ENCODE measurements around the gene ZNF317. TPM values are rescaled to one million over a fixed set of nuclear protein-coding genes. Genes with fewer than 3 reads are reported as not detected.

ZNF317 gene
- total RNA-seq, 1 donor from 2014 or later, result 40.3 TPM

DNA sequence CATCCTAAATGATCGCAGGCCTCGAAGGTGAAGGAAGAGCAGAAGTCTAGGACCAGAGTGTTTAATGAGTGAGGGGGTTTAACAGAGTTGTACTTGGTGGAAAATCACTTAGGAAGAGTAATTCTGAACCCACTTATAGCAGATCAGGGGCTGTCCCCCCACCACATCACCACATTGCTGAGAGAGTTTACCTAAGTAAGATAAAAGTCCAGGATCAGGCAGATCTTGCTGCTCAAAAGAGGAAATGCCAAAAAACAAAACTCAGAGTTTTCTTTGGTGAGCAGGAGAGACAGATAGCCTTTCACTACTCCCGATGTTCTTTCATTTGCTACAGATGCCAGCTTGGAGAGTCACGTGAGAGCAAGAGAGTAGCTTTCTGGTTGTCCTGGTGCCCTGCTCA lies 15.4 kb downstream of the ZNF317 start:
- H3K36me3 Mint-ChIP-seq, result peaks cover 84% of the 10 kb centered on the region
- H3K27ac Mint-ChIP-seq, result no peak overlapping the region
- peaks cover 27% of the 10 kb centered on the region for H3K9me3 Mint-ChIP-seq
- TF ChIP-seq, protein P1, sequence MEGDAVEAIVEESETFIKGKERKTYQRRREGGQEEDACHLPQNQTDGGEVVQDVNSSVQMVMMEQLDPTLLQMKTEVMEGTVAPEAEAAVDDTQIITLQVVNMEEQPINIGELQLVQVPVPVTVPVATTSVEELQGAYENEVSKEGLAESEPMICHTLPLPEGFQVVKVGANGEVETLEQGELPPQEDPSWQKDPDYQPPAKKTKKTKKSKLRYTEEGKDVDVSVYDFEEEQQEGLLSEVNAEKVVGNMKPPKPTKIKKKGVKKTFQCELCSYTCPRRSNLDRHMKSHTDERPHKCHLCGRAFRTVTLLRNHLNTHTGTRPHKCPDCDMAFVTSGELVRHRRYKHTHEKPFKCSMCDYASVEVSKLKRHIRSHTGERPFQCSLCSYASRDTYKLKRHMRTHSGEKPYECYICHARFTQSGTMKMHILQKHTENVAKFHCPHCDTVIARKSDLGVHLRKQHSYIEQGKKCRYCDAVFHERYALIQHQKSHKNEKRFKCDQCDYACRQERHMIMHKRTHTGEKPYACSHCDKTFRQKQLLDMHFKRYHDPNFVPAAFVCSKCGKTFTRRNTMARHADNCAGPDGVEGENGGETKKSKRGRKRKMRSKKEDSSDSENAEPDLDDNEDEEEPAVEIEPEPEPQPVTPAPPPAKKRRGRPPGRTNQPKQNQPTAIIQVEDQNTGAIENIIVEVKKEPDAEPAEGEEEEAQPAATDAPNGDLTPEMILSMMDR (conservative IDR thresholded peaks at IDR 0.05), result no peak
- no peaks in the 10 kb centered on the region for H3K27me3 Mint-ChIP-seq
- H3K4me1 Mint-ChIP-seq (ENCODE audit: unreplicated experiment), result no peaks in the 10 kb centered on the region
- H3K4me3 Mint-ChIP-seq, result no peak overlapping the region
- no peak for DNase-seq (ENCODE audit: extremely low spot score, unreplicated experiment)

DNA sequence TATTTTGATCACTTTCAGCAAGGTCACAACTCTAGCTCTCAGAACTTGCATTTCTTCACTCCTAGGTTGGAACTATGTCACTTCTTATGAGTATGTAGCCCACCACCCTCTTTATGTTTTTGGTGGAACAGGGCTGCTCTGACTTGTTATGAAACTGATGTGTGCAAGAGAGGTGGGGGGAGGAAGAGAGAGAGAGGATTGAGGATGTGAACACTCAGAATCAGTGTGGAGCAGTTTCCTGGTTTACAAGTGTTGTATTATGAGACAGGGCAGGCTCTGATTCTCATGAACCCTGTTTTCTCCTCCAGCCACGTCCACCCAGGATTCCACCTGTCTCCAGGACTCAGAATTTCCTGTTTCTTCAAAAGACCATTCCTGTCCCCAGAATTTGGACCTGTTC lies 16.1 kb downstream of the ZNF317 start:
- no peak overlapping the region for H3K4me3 Mint-ChIP-seq
- H3K9me3 Mint-ChIP-seq, result peaks cover 28% of the 10 kb centered on the region
- no peaks in the 10 kb centered on the region for H3K27me3 Mint-ChIP-seq
- no peak for DNase-seq (ENCODE audit: extremely low spot score, unreplicated experiment)
- H3K27ac Mint-ChIP-seq, result no peak overlapping the region
- TF ChIP-seq, protein P1 (conservative IDR thresholded peaks at IDR 0.05), result no peak
- peaks cover 86% of the 10 kb centered on the region for H3K36me3 Mint-ChIP-seq
- H3K4me1 Mint-ChIP-seq (ENCODE audit: unreplicated experiment), result no peaks in the 10 kb centered on the region

DNA sequence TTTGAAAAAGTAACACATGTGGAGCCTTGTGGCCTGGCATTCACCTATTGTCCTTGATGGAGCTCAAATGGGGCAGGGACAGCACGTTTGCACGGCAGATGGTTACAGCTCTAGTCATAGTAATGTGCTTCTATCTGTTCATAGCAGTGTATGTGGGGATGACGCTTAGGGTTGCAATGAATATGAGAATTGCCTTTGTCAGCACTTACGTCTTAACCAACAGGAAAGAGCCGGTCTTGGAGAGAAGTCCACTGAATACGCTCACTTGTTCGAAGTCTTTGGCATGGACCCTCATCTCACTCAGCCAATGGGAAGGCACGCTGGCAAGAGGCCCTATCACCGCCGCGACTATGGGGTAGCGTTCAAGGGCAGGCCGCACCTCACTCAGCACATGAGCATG lies 19.7 kb downstream of the ZNF317 start:
- H3K9me3 Mint-ChIP-seq, result peaks cover 15% of the 10 kb centered on the region
- H3K4me3 Mint-ChIP-seq, result no peak overlapping the region

DNA sequence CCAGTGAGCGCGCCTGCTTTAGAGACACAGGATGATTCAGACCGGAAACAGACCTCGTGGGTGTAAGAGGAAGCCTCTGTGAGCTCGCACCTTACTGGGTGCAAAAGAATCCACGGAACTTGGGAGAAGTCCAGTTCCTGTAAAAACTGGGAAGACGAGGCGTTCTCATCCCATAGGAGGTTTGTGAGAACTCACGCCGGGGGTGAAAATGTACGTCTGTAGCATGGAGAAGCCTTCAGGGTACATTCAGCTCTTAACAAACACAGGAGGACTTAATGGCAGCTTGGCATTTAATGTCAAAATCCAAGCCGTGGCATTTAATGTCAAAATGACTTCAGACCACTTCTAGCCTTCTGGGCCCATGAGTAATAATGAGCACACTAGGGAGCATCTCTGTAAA lies 21.2 kb downstream of the ZNF317 start:
- TF ChIP-seq, protein P1 (conservative IDR thresholded peaks at IDR 0.05), result no peak
- H3K27ac Mint-ChIP-seq, result no peak overlapping the region
- H3K4me1 Mint-ChIP-seq (ENCODE audit: unreplicated experiment), result no peaks in the 10 kb centered on the region
- H3K4me3 Mint-ChIP-seq, result no peak overlapping the region
- peaks cover 15% of the 10 kb centered on the region for H3K9me3 Mint-ChIP-seq
- peaks cover 74% of the 10 kb centered on the region for H3K36me3 Mint-ChIP-seq
- DNase-seq (ENCODE audit: extremely low spot score, unreplicated experiment), result no peak
- no peaks in the 10 kb centered on the region for H3K27me3 Mint-ChIP-seq

More for the DNA sequence above, 19.7 kb downstream of the ZNF317 start:
- Mint-ChIP-seq H3K27ac (no peak overlapping the region), H3K27me3 (no peaks in the 10 kb centered on the region), H3K4me1 (ENCODE audit: unreplicated experiment) (no peaks in the 10 kb centered on the region), H3K36me3 (peaks cover 86% of the 10 kb centered on the region)
- DNase-seq (ENCODE audit: extremely low spot score, unreplicated experiment), result no peak
- TF ChIP-seq, protein P1 (conservative IDR thresholded peaks at IDR 0.05), result no peak

DNA sequence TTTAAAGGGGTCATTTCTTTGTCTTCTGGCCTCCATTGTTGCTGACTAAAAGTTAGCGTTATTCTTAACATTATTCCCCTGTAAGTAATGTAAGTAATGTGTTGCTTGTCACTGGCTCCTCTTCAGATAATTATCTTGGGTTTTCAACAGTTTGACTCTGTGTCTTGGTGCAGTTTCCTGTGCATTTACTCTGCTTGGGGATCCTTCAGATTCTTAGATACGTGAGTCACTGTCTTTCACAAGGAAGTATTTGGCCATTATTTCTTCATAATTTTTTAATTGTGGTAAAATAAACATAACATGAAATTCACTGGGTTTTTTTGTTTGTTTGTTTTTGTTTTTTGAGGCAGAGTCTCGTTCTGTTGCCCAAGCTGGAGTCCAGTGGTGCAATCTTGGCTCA lies 25.1 kb downstream of the ZNF317 start:
- Mint-ChIP-seq H3K27ac (no peak overlapping the region), H3K4me1 (ENCODE audit: unreplicated experiment) (no peaks in the 10 kb centered on the region), H3K27me3 (no peaks in the 10 kb centered on the region), H3K9me3 (peaks cover 9% of the 10 kb centered on the region), H3K36me3 (peaks cover 42% of the 10 kb centered on the region), H3K4me3 (no peak overlapping the region)
- no peak for DNase-seq (ENCODE audit: extremely low spot score, unreplicated experiment)
- TF ChIP-seq, protein P1 (conservative IDR thresholded peaks at IDR 0.05), result no peak

DNA sequence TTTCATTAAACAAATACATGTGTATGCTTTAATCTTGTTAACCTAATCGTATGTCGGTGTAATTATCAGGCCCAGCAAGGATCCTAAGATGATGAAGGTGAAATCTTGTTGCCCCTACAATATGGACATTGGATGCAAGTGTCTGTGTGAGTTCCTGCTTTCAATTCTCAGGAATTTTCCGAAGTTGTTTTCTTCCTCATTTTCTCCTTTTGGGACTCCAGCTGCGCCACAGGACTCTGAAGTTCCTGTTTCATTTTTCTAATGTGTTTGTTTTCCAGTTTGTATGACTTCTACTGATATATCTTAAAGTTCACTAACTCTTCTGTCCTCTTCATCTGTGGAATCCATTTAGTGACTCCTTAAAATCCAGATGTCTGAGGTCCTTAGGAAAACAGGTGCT lies 26.6 kb downstream of the ZNF317 start:
- Mint-ChIP-seq H3K4me3 (no peak overlapping the region), H3K27me3 (no peaks in the 10 kb centered on the region), H3K4me1 (ENCODE audit: unreplicated experiment) (no peaks in the 10 kb centered on the region), H3K27ac (no peak overlapping the region), H3K36me3 (peaks cover 26% of the 10 kb centered on the region), H3K9me3 (no peaks in the 10 kb centered on the region)
- DNase-seq (ENCODE audit: extremely low spot score, unreplicated experiment), result no peak
- TF ChIP-seq, protein P1 (conservative IDR thresholded peaks at IDR 0.05), result no peak

Measured in type B pancreatic cell (in vitro differentiated cells).